GM12891 (cell line): ENCODE data around the gene SLC37A1.

Experiments
- POLR2A ChIP-seq: IDR thresholded peaks from 2 replicates; pipeline ENCODE4 v1.6.1; 2011; ENCODE audit warnings: low read depth, low read length, control low read depth
- POLR2AphosphoS5 ChIP-seq: IDR thresholded peaks from 2 replicates; pipeline ENCODE4 v1.6.1; 2011; ENCODE audit warnings: low read depth, low read length, control low read depth
- TAF1 ChIP-seq: IDR thresholded peaks from 2 replicates; pipeline ENCODE4 v1.6.1; 2011; ENCODE audit warnings: low read depth, low read length, control low read depth

DNA sequence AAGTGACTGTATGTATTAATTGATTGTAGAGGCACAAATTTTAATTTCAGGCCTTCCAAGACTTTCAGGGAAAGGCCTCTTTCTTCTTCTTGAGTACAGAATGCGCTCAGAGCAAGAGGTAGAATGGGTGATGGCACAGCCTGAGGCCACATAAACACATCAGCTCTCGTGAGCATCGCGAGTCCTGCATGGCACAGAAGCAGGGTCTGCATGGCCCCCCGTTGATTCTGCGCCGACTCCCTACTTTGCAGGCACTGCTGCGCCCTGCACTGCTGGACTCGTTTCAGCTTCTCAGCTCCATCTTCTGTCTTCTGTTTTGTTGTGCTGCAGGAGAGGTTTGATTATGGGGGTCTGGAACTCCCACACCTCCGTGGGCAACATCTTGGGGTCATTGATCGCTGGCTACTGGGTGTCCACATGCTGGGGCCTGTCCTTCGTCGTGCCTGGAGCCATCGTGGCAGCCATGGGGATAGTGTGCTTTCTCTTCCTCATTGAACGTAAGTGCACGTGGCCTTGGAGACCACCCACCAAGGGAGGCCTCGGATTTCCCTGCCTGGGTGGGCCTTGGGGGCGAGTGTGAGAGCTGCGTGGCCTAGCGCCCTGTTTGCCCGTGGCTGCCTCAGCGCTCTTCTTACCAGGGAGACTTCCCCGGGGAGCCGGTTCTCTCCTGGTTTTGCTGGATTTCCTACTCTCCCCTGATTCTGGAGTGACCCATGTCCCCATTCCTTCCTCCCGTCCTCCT is 29.6 kb downstream of the SLC37A1 start:
- no peak for TF ChIP-seq POLR2A
- no peak for TF ChIP-seq POLR2AphosphoS5
- TF ChIP-seq TAF1 = no peak
